ENCODE results near the gene UBE2G1.
A peak's percentile ranks its signal among the peaks of the same experiment; 100 is the strongest.
"Not testable (repeated sequence)": the region's sequence is repeated elsewhere in the genome, so short reads cannot be mapped to it uniquely, and the experiment has no call there.

UBE2G1 gene

GRCh38 chr17:4256952-4257351 is 109.5 kb downstream of the UBE2G1 start:
- DNase-seq (ENCODE audit: insufficient read length) (no peak), FAIRE-seq (no peak)
- TF ChIP-seq POLR2AphosphoS5 (IDR thresholded peaks at IDR 0.05; ENCODE audit: low read depth, low read length) = no peak
- no peak for TF ChIP-seq TAF1 (IDR thresholded peaks at IDR 0.05; ENCODE audit: borderline replicate concordance, low read depth, low read length)
- no peak for TF ChIP-seq POLR2A (IDR thresholded peaks at IDR 0.05; ENCODE audit: low read depth, low read length)

GRCh38 chr17:4255271-4255670 is 111.2 kb downstream of the UBE2G1 start:
- DNase-seq (ENCODE audit: insufficient read length) = not testable (repeated sequence)

GRCh38 chr17:4250887-4251286 is 115.6 kb downstream of the UBE2G1 start:
- TF ChIP-seq POLR2AphosphoS5 (IDR thresholded peaks at IDR 0.05; ENCODE audit: low read depth, low read length) (no peak), TAF1 (IDR thresholded peaks at IDR 0.05; ENCODE audit: borderline replicate concordance, low read depth, low read length) (no peak), POLR2A (IDR thresholded peaks at IDR 0.05; ENCODE audit: low read depth, low read length) (no peak)
- no peak for DNase-seq (ENCODE audit: insufficient read length)
- FAIRE-seq = no peak

More at GRCh38 chr17:4255271-4255670, 111.2 kb downstream of the UBE2G1 start:
- FAIRE-seq = not testable (repeated sequence)

DNA sequence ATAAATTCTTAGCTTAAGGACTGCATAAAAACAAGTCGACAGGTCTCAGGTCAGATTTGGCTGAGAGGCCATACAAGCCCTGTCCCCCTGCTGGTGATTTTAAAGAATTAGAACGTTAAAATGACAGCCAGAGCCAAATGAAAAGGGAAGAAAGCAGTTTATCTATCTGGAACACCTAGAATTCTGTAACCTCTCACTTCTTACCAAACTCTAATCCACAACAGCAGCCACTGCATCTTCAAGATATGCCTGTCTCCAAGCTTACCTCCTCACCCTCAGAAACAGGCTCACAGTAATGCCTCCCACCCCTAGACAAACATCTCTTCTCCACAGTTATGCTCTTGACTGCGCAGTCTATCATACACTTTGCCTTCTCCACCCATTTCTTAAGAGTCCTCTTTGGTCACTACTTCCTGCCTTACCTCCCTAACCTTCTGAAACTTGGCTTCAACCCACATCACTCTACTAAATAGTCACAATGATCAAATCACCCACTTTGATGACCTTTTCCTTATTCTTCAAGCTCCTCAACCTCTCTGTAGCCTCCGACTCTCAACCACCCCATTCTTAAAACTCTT is 116.9 kb downstream of the UBE2G1 start:
- DNase-seq (ENCODE audit: insufficient read length) = no peak
- peak; percentile 53 for FAIRE-seq
- TF ChIP-seq TAF1 (IDR thresholded peaks at IDR 0.05; ENCODE audit: borderline replicate concordance, low read depth, low read length) (no peak), POLR2AphosphoS5 (IDR thresholded peaks at IDR 0.05; ENCODE audit: low read depth, low read length) (no peak), POLR2A (IDR thresholded peaks at IDR 0.05; ENCODE audit: low read depth, low read length) (no peak)

- no peak for FAIRE-seq
- no peak for DNase-seq (ENCODE audit: insufficient read length)
- no peak for TF ChIP-seq POLR2A (IDR thresholded peaks at IDR 0.05; ENCODE audit: low read depth, low read length)
- no peak for TF ChIP-seq TAF1 (IDR thresholded peaks at IDR 0.05; ENCODE audit: borderline replicate concordance, low read depth, low read length)
- TF ChIP-seq POLR2AphosphoS5 (IDR thresholded peaks at IDR 0.05; ENCODE audit: low read depth, low read length) = no peak
These were observed 117.8 kb downstream of the UBE2G1 start for GRCh38 chr17:4248504-4249277.

DNA sequence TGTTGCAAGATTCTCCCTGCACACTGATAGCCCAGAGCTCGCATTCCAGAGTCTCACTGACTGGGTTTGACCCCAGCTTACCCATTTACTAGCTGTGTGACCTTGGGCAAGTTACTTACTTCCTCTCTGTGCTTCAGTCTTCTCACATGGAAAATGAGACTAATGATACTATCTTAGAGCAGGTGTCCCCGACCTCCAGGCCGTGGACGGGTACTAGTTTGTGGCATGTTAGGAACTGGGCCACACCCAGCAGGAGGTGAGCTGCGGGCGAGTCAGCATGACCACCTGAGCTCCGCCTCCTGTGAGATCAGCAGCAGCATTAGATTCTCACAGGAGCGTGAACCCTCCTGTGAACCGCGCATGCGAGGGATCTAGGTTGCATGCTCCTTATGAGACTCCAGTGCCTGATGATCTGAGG is 118.5 kb downstream of the UBE2G1 start:
- FAIRE-seq = no peak
- TF ChIP-seq TAF1 (IDR thresholded peaks at IDR 0.05; ENCODE audit: borderline replicate concordance, low read depth, low read length) (no peak), POLR2A (IDR thresholded peaks at IDR 0.05; ENCODE audit: low read depth, low read length) (no peak), POLR2AphosphoS5 (IDR thresholded peaks at IDR 0.05; ENCODE audit: low read depth, low read length) (no peak)
- no peak for DNase-seq (ENCODE audit: insufficient read length)

- DNase-seq (ENCODE audit: insufficient read length) (no peak), FAIRE-seq (no peak)
- no peak for TF ChIP-seq POLR2AphosphoS5 (IDR thresholded peaks at IDR 0.05; ENCODE audit: low read depth, low read length)
- TF ChIP-seq POLR2A (IDR thresholded peaks at IDR 0.05; ENCODE audit: low read depth, low read length) = no peak
- TF ChIP-seq TAF1 (IDR thresholded peaks at IDR 0.05; ENCODE audit: borderline replicate concordance, low read depth, low read length) = no peak
These were observed 119.0 kb downstream of the UBE2G1 start for GRCh38 chr17:4247361-4247970.

DNA sequence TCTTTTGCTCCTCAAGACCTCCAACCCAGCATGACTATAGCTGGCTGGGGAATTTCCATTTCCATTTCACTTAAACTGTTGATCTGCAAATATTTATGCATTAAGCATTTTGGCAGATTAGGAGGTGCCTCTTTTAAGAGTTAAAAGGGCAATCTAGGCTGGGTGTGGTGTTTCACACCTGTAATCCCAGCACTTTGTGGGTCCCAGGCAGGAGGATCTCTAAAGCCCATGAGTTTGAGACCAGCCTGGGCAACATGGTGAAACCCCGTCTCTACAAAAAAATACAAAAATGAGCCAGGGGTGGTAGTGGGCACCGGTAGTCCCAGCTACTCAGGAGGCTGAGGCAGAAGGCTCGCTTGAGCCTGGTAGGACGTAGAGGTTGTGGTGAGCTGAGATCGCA is 119.8 kb downstream of the UBE2G1 start:
- no peak for TF ChIP-seq POLR2A (IDR thresholded peaks at IDR 0.05; ENCODE audit: low read depth, low read length)
- TF ChIP-seq POLR2AphosphoS5 (IDR thresholded peaks at IDR 0.05; ENCODE audit: low read depth, low read length) = no peak
- no peak for TF ChIP-seq TAF1 (IDR thresholded peaks at IDR 0.05; ENCODE audit: borderline replicate concordance, low read depth, low read length)
- DNase-seq (ENCODE audit: insufficient read length) (no peak), FAIRE-seq (no peak)

GRCh38 chr17:4241535-4241934 is 124.9 kb downstream of the UBE2G1 start:
- TF ChIP-seq POLR2A (IDR thresholded peaks at IDR 0.05; ENCODE audit: low read depth, low read length) (no peak), POLR2AphosphoS5 (IDR thresholded peaks at IDR 0.05; ENCODE audit: low read depth, low read length) (no peak)
- no peak for DNase-seq (ENCODE audit: insufficient read length)
- no peak for FAIRE-seq

- DNase-seq (ENCODE audit: insufficient read length) (no peak), FAIRE-seq (no peak)
- no peak for TF ChIP-seq POLR2AphosphoS5 (IDR thresholded peaks at IDR 0.05; ENCODE audit: low read depth, low read length)
- TF ChIP-seq POLR2A (IDR thresholded peaks at IDR 0.05; ENCODE audit: low read depth, low read length) = no peak
- no peak for TF ChIP-seq TAF1 (IDR thresholded peaks at IDR 0.05; ENCODE audit: borderline replicate concordance, low read depth, low read length)
These were observed 130.0 kb downstream of the UBE2G1 start for GRCh38 chr17:4236456-4236855.

GRCh38 chr17:4235372-4236279 is 130.8 kb downstream of the UBE2G1 start:
- TF ChIP-seq TAF1 (IDR thresholded peaks at IDR 0.05; ENCODE audit: borderline replicate concordance, low read depth, low read length) (no peak), POLR2A (IDR thresholded peaks at IDR 0.05; ENCODE audit: low read depth, low read length) (no peak)
- DNase-seq (ENCODE audit: insufficient read length) (no peak), FAIRE-seq (no peak)

Data from GM12892 (cell line).